SKM-1 treated with dmso at 0.1 percent for 144 hours (cell line): ENCODE results near the gene PARD3.
"Not testable (repeated sequence)": the region's sequence is repeated elsewhere in the genome, so short reads cannot be mapped to it uniquely, and the experiment has no call there.

Source experiments
- DNase-seq: peaks from one replicate; lab custom pipeline; 2025; ENCODE audit not compliant: unreplicated experiment; lab: John Stamatoyannopoulos, UW

The PARD3 gene

GRCh38 chr10:34745244-34745643 is 69.9 kb downstream of the PARD3 start:
- no peak for DNase-seq

GRCh38 chr10:34744590-34744989 is 70.5 kb downstream of the PARD3 start:
- no peak for DNase-seq

GRCh38 chr10:34743814-34744213 is 71.3 kb downstream of the PARD3 start:
- DNase-seq: no peak

GRCh38 chr10:34742456-34742855 is 72.6 kb downstream of the PARD3 start:
- no peak for DNase-seq

GRCh38 chr10:34741087-34741486 is 74.0 kb downstream of the PARD3 start:
- DNase-seq: not testable (repeated sequence)

GRCh38 chr10:34740321-34740720 is 74.8 kb downstream of the PARD3 start:
- DNase-seq: no peak

GRCh38 chr10:34739915-34740314 is 75.2 kb downstream of the PARD3 start:
- no peak for DNase-seq

- no peak for DNase-seq
Observed at GRCh38 chr10:34737772-34738169, 77.3 kb downstream of the PARD3 start.

- no peak for DNase-seq
Observed at GRCh38 chr10:34736976-34737771, 77.9 kb downstream of the PARD3 start.

GRCh38 chr10:34734918-34735317 is 80.2 kb downstream of the PARD3 start:
- DNase-seq: no peak

- DNase-seq: no peak
Observed at GRCh38 chr10:34732926-34733325, 82.2 kb downstream of the PARD3 start.

GRCh38 chr10:34731885-34732701 is 83.0 kb downstream of the PARD3 start:
- DNase-seq: no peak

- no peak for DNase-seq
Observed at GRCh38 chr10:34731213-34731612, 83.9 kb downstream of the PARD3 start.

GRCh38 chr10:34730726-34731125 is 84.4 kb downstream of the PARD3 start:
- no peak for DNase-seq

GRCh38 chr10:34729619-34730018 is 85.5 kb downstream of the PARD3 start:
- no peak for DNase-seq

GRCh38 chr10:34728361-34728760 is 86.7 kb downstream of the PARD3 start:
- no peak for DNase-seq

- DNase-seq: no peak
Observed at GRCh38 chr10:34727595-34728033, 87.5 kb downstream of the PARD3 start.

GRCh38 chr10:34726862-34727261 is 88.2 kb downstream of the PARD3 start:
- DNase-seq: no peak

GRCh38 chr10:34723750-34724149 is 91.3 kb downstream of the PARD3 start:
- peak; percentile 1 for DNase-seq

GRCh38 chr10:34722404-34722803 is 92.7 kb downstream of the PARD3 start:
- no peak for DNase-seq

GRCh38 chr10:34721208-34721840 is 93.8 kb downstream of the PARD3 start:
- DNase-seq: no peak

GRCh38 chr10:34719746-34720145 is 95.3 kb downstream of the PARD3 start:
- DNase-seq: no peak
